H9 (cell line): Measurements from ENCODE around the gene KATNIP. TPM values are rescaled to one million over a fixed set of nuclear protein-coding genes. Genes with fewer than 3 reads are reported as not detected.

Experiments used
- DNase-seq: peaks from one replicate; pipeline ENCODE4 v3.0.0-alpha.2; 2017
- H2AFZ ChIP-seq: one replicate; pipeline ENCODE4 v1.6.1; 2013; ENCODE audit warnings: mild to moderate bottlenecking, low read length, control low read depth, moderate library complexity
- H2AK5ac ChIP-seq: 2 replicates; pipeline ENCODE4 v1.6.1; 2013; ENCODE audit warnings: low read length, control low read depth, mixed read lengths; ENCODE audit not compliant: insufficient read length
- H2BK120ac ChIP-seq: one replicate; pipeline ENCODE4 v1.6.1; 2013; ENCODE audit warnings: low read depth, mild to moderate bottlenecking, low read length, control low read depth, inconsistent platforms; ENCODE audit not compliant: poor library complexity, severe bottlenecking
- H2BK12ac ChIP-seq: 2 replicates; pipeline ENCODE4 v1.6.1; 2013; ENCODE audit warnings: low read length, control low read depth, mixed read lengths, low read depth; ENCODE audit not compliant: insufficient read length
- H2BK15ac ChIP-seq: 2 replicates; pipeline ENCODE4 v1.6.1; 2013; ENCODE audit warnings: low read depth, low read length, control low read depth
- H2BK20ac ChIP-seq: one replicate; pipeline ENCODE4 v1.6.1; 2013; ENCODE audit warnings: low read depth, mild to moderate bottlenecking, low read length, control low read depth, inconsistent platforms; ENCODE audit not compliant: poor library complexity, severe bottlenecking
- H2BK5ac ChIP-seq: 2 replicates; pipeline ENCODE4 v1.6.1; 2013; ENCODE audit warnings: low read length, control low read depth, mixed read lengths; ENCODE audit not compliant: insufficient read length
- H3K14ac ChIP-seq: 2 replicates; pipeline ENCODE4 v1.6.1; 2013; ENCODE audit warnings: low read length, control low read depth; ENCODE audit not compliant: insufficient read depth
- H3K18ac ChIP-seq: 2 replicates; pipeline ENCODE4 v1.6.1; 2013; ENCODE audit warnings: low read depth, mild to moderate bottlenecking, mixed read lengths, low read length, control low read depth; ENCODE audit not compliant: insufficient read length
- H3K23ac ChIP-seq: 2 replicates; pipeline ENCODE4 v1.6.1; 2013; ENCODE audit warnings: low read length, control low read depth, mixed read lengths, low read depth; ENCODE audit not compliant: insufficient read length
- H3K23me2 ChIP-seq: 2 replicates; pipeline ENCODE4 v1.6.1; 2013; ENCODE audit warnings: low read depth, mild to moderate bottlenecking, mixed read lengths, low read length, control low read depth; ENCODE audit not compliant: insufficient read length, poor library complexity, severe bottlenecking
- H3K27ac ChIP-seq: 2 replicates; pipeline ENCODE4 v1.5.1; 2013; ENCODE audit warnings: low read length, control low read depth, mixed read lengths, low read depth; ENCODE audit not compliant: insufficient read length
- H3K27me3 ChIP-seq: 2 replicates; pipeline ENCODE4 v1.6.1; 2013; ENCODE audit warnings: low read length, control low read depth, inconsistent platforms; ENCODE audit not compliant: insufficient read depth
- H3K4ac ChIP-seq: 2 replicates; pipeline ENCODE4 v1.6.1; 2013; ENCODE audit warnings: low read depth, mild to moderate bottlenecking, control low read depth, inconsistent platforms, low read length, moderate library complexity
- H3K4me1 ChIP-seq: 2 replicates; pipeline ENCODE4 v1.6.1; 2013; ENCODE audit warnings: low read length, control low read depth, inconsistent platforms; ENCODE audit not compliant: insufficient read depth
- H3K4me2 ChIP-seq: 2 replicates; pipeline ENCODE4 v1.6.1; 2013; ENCODE audit warnings: low read length, control low read depth, mixed read lengths; ENCODE audit not compliant: insufficient read length, insufficient read depth
- H3K56ac ChIP-seq: 2 replicates; pipeline ENCODE4 v1.6.1; 2013; ENCODE audit warnings: low read depth, mild to moderate bottlenecking, mixed read lengths, low read length, control low read depth; ENCODE audit not compliant: insufficient read length
- H3K79me1 ChIP-seq: 2 replicates; pipeline ENCODE4 v1.6.1; 2013; ENCODE audit warnings: low read depth, mild to moderate bottlenecking, moderate library complexity, low read length, control low read depth, inconsistent platforms; ENCODE audit not compliant: insufficient read depth, poor library complexity, severe bottlenecking
- H3K79me2 ChIP-seq: 2 replicates; pipeline ENCODE4 v1.6.1; 2013; ENCODE audit warnings: low read length, control low read depth, inconsistent platforms; ENCODE audit not compliant: insufficient read depth
- H3K9ac ChIP-seq: 2 replicates; pipeline ENCODE4 v1.6.1; 2013; ENCODE audit warnings: low read length, control low read depth, mixed read lengths; ENCODE audit not compliant: insufficient read length; ENCODE audit errors: extremely low read depth
- H3K9me3 ChIP-seq: one replicate; pipeline ENCODE4 v1.6.1; 2013; ENCODE audit warnings: low read depth, low read length, inconsistent platforms; ENCODE audit not compliant: control insufficient read depth
- H3T11ph ChIP-seq: one replicate; pipeline ENCODE4 v1.6.1; 2013; ENCODE audit warnings: mild to moderate bottlenecking, low read length, control low read depth, inconsistent platforms
- H4K20me1 ChIP-seq: one replicate; pipeline ENCODE4 v1.6.1; 2013; ENCODE audit not compliant: control insufficient read depth, insufficient read length, insufficient read depth
- H4K5ac ChIP-seq: 2 replicates; pipeline ENCODE4 v1.6.1; 2013; ENCODE audit warnings: low read depth, mild to moderate bottlenecking, mixed read lengths, low read length, control low read depth; ENCODE audit not compliant: insufficient read length
- H4K8ac ChIP-seq: replicated peaks from 2 replicates; pipeline ENCODE4 v1.6.1; 2013; ENCODE audit warnings: low read length, control low read depth, mixed read lengths, low read depth; ENCODE audit not compliant: insufficient read length
- H4K91ac ChIP-seq: 2 replicates; pipeline ENCODE4 v1.6.1; 2013; ENCODE audit warnings: low read depth, mild to moderate bottlenecking, moderate library complexity, mixed read lengths, low read length, control low read depth; ENCODE audit not compliant: insufficient read length
- H3K27ac Mint-ChIP-seq, 3 experiments: 2 replicates in 2 of 3; 3 replicates in 1 of 3; pipeline ENCODE4 v1.8.0; 2020 to 2021; ENCODE audit warnings: mixed read lengths in 3 of 3, mild to moderate bottlenecking in 1 of 3, moderate library complexity in 1 of 3
- H3K27me3 Mint-ChIP-seq: 2 replicates; pipeline ENCODE4 v1.8.0; 2021; ENCODE audit warnings: low read depth, mild to moderate bottlenecking, moderate library complexity, mixed read lengths
- H3K36me3 Mint-ChIP-seq, 3 experiments: 2 replicates in 2 of 3; 3 replicates in 1 of 3; pipeline ENCODE4 v1.8.0; 2020 to 2021; ENCODE audit warnings: low read depth in 3 of 3, mixed read lengths in 3 of 3; ENCODE audit not compliant: insufficient read depth in 1 of 3
- H3K4me1 Mint-ChIP-seq, 2 experiments: 2 replicates each; pipeline ENCODE4 v1.8.0; 2020; ENCODE audit warnings: mixed read lengths in 2 of 2
- H3K4me3 Mint-ChIP-seq, 2 experiments: 2 replicates in 1 of 2; 3 replicates in 1 of 2; pipeline ENCODE4 v1.8.0; 2020 to 2021; ENCODE audit warnings: mild to moderate bottlenecking in 2 of 2, mixed read lengths in 2 of 2, moderate library complexity in 1 of 2
- H3K9me3 Mint-ChIP-seq, 2 experiments: 2 replicates in 1 of 2; 3 replicates in 1 of 2; pipeline ENCODE4 v1.8.0; 2020; ENCODE audit warnings: mild to moderate bottlenecking in 2 of 2, mixed read lengths in 2 of 2, moderate library complexity in 1 of 2
- CTCF ChIP-seq: fragments of 200-600 bp; sonication (generic); conservative IDR thresholded peaks from 3 replicates; pipeline ENCODE4 v1.8.0; 2021; ENCODE audit warnings: antibody characterized with exemption, mild to moderate bottlenecking
- WGBS: extraction: QIAGEN DNeasy Blood & Tissue Kit; methylation state at CpG from one replicate; pipeline ENCODE4 v1.1.7; 2013; ENCODE audit warnings: missing lambda C conversion rate, low lambda C conversion rate, mixed read lengths; ENCODE audit not compliant: insufficient read length; ENCODE audit errors: extremely low coverage; 5-methylcytosine and 5-hydroxymethylcytosine counted together
- total RNA-seq: library from RNA; stranded (reverse); gene quantifications from 2 replicates; pipeline ENCODE4 v1.2.1, GENCODE V29; 2021

Gene KATNIP
- total RNA-seq, 1 experiment from 2014 or later: 13.2 TPM

GRCh38 chr16:27547134-27547533 lies 2.8 kb upstream of the KATNIP start:
- Histone ChIP-seq H3K27me3 (no peaks in the 10 kb centered on the region), H3K23me2 (peaks cover 3% of the 10 kb centered on the region), H2AK5ac (no peak overlapping the region), H2BK120ac (no peak overlapping the region), H4K5ac (no peak overlapping the region), H3K79me2 (peaks cover 13% of the 10 kb centered on the region; the same call in 1 of the 2 replicates), H2AFZ (no peak overlapping the region), H3T11ph (no peak overlapping the region), H3K9me3 (no peaks in the 10 kb centered on the region), H3K4me1 (no peaks in the 10 kb centered on the region), H4K20me1 (no peaks in the 10 kb centered on the region), H3K56ac (no peak overlapping the region), H3K14ac (no peak overlapping the region), H4K91ac (no peak overlapping the region), H2BK15ac (no peak overlapping the region), H3K79me1 (peaks cover 13% of the 10 kb centered on the region), H2BK12ac (no peak overlapping the region), H4K8ac (no peak overlapping the region), H3K23ac (no peak overlapping the region), H3K9ac (no peak overlapping the region), H3K18ac (no peak overlapping the region), H3K27ac (no peak overlapping the region), H2BK20ac (no peak overlapping the region), H2BK5ac (no peak overlapping the region), H3K4ac (no peak overlapping the region), H3K4me2 (no peak overlapping the region)
- Mint-ChIP-seq H3K27ac (peak overlapping the region; percentile 5 to 49 (median 45); a peak in 4 of 7 replicates), H3K4me1 (peaks cover 11 to 25% of the 10 kb centered on the region in 2 experiments), H3K27me3 (no peaks in the 10 kb centered on the region; the same call in 1 of the 2 replicates), H3K9me3 (no peaks in the 10 kb centered on the region), H3K36me3 (peaks cover 26 to 45% (median 44%) of the 10 kb centered on the region in 3 experiments; a peak in 6 of 7 replicates), H3K4me3 (peak overlapping the region; percentile 24 to 25; a peak in 1 of 5 replicates)
- TF ChIP-seq CTCF: no peak
- no peak for DNase-seq
- WGBS: no CpG with 5 or more reads among the region's 4 CpGs
